H9 (cell line): ENCODE measurements around the gene NPAS3. TPM values are rescaled to one million over a fixed set of nuclear protein-coding genes. Genes with fewer than 3 reads are reported as not detected.

Source experiments
- DNase-seq: peaks from one replicate; pipeline ENCODE4 v3.0.0-alpha.2; 2017
- H2AFZ ChIP-seq: one replicate; pipeline ENCODE4 v1.6.1; 2013; ENCODE audit warnings: mild to moderate bottlenecking, low read length, control low read depth, moderate library complexity
- H2AK5ac ChIP-seq: 2 replicates; pipeline ENCODE4 v1.6.1; 2013; ENCODE audit warnings: low read length, control low read depth, mixed read lengths; ENCODE audit not compliant: insufficient read length
- H2BK120ac ChIP-seq: one replicate; pipeline ENCODE4 v1.6.1; 2013; ENCODE audit warnings: low read depth, mild to moderate bottlenecking, low read length, control low read depth, inconsistent platforms; ENCODE audit not compliant: poor library complexity, severe bottlenecking
- H2BK12ac ChIP-seq: 2 replicates; pipeline ENCODE4 v1.6.1; 2013; ENCODE audit warnings: low read length, control low read depth, mixed read lengths, low read depth; ENCODE audit not compliant: insufficient read length
- H2BK15ac ChIP-seq: 2 replicates; pipeline ENCODE4 v1.6.1; 2013; ENCODE audit warnings: low read depth, low read length, control low read depth
- H2BK20ac ChIP-seq: one replicate; pipeline ENCODE4 v1.6.1; 2013; ENCODE audit warnings: low read depth, mild to moderate bottlenecking, low read length, control low read depth, inconsistent platforms; ENCODE audit not compliant: poor library complexity, severe bottlenecking
- H2BK5ac ChIP-seq: 2 replicates; pipeline ENCODE4 v1.6.1; 2013; ENCODE audit warnings: low read length, control low read depth, mixed read lengths; ENCODE audit not compliant: insufficient read length
- H3K14ac ChIP-seq: 2 replicates; pipeline ENCODE4 v1.6.1; 2013; ENCODE audit warnings: low read length, control low read depth; ENCODE audit not compliant: insufficient read depth
- H3K18ac ChIP-seq: 2 replicates; pipeline ENCODE4 v1.6.1; 2013; ENCODE audit warnings: low read depth, mild to moderate bottlenecking, mixed read lengths, low read length, control low read depth; ENCODE audit not compliant: insufficient read length
- H3K23ac ChIP-seq: 2 replicates; pipeline ENCODE4 v1.6.1; 2013; ENCODE audit warnings: low read length, control low read depth, mixed read lengths, low read depth; ENCODE audit not compliant: insufficient read length
- H3K23me2 ChIP-seq: 2 replicates; pipeline ENCODE4 v1.6.1; 2013; ENCODE audit warnings: low read depth, mild to moderate bottlenecking, mixed read lengths, low read length, control low read depth; ENCODE audit not compliant: insufficient read length, poor library complexity, severe bottlenecking
- H3K27ac ChIP-seq: 2 replicates; pipeline ENCODE4 v1.5.1; 2013; ENCODE audit warnings: low read length, control low read depth, mixed read lengths, low read depth; ENCODE audit not compliant: insufficient read length
- H3K27me3 ChIP-seq: 2 replicates; pipeline ENCODE4 v1.6.1; 2013; ENCODE audit warnings: low read length, control low read depth, inconsistent platforms; ENCODE audit not compliant: insufficient read depth
- H3K4ac ChIP-seq: 2 replicates; pipeline ENCODE4 v1.6.1; 2013; ENCODE audit warnings: low read depth, mild to moderate bottlenecking, control low read depth, inconsistent platforms, low read length, moderate library complexity
- H3K4me1 ChIP-seq: 2 replicates; pipeline ENCODE4 v1.6.1; 2013; ENCODE audit warnings: low read length, control low read depth, inconsistent platforms; ENCODE audit not compliant: insufficient read depth
- H3K4me2 ChIP-seq: 2 replicates; pipeline ENCODE4 v1.6.1; 2013; ENCODE audit warnings: low read length, control low read depth, mixed read lengths; ENCODE audit not compliant: insufficient read length, insufficient read depth
- H3K56ac ChIP-seq: 2 replicates; pipeline ENCODE4 v1.6.1; 2013; ENCODE audit warnings: low read depth, mild to moderate bottlenecking, mixed read lengths, low read length, control low read depth; ENCODE audit not compliant: insufficient read length
- H3K79me1 ChIP-seq: 2 replicates; pipeline ENCODE4 v1.6.1; 2013; ENCODE audit warnings: low read depth, mild to moderate bottlenecking, moderate library complexity, low read length, control low read depth, inconsistent platforms; ENCODE audit not compliant: insufficient read depth, poor library complexity, severe bottlenecking
- H3K79me2 ChIP-seq: 2 replicates; pipeline ENCODE4 v1.6.1; 2013; ENCODE audit warnings: low read length, control low read depth, inconsistent platforms; ENCODE audit not compliant: insufficient read depth
- H3K9ac ChIP-seq: 2 replicates; pipeline ENCODE4 v1.6.1; 2013; ENCODE audit warnings: low read length, control low read depth, mixed read lengths; ENCODE audit not compliant: insufficient read length; ENCODE audit errors: extremely low read depth
- H3K9me3 ChIP-seq: one replicate; pipeline ENCODE4 v1.6.1; 2013; ENCODE audit warnings: low read depth, low read length, inconsistent platforms; ENCODE audit not compliant: control insufficient read depth
- H3T11ph ChIP-seq: one replicate; pipeline ENCODE4 v1.6.1; 2013; ENCODE audit warnings: mild to moderate bottlenecking, low read length, control low read depth, inconsistent platforms
- H4K20me1 ChIP-seq: one replicate; pipeline ENCODE4 v1.6.1; 2013; ENCODE audit not compliant: control insufficient read depth, insufficient read length, insufficient read depth
- H4K5ac ChIP-seq: 2 replicates; pipeline ENCODE4 v1.6.1; 2013; ENCODE audit warnings: low read depth, mild to moderate bottlenecking, mixed read lengths, low read length, control low read depth; ENCODE audit not compliant: insufficient read length
- H4K8ac ChIP-seq: replicated peaks from 2 replicates; pipeline ENCODE4 v1.6.1; 2013; ENCODE audit warnings: low read length, control low read depth, mixed read lengths, low read depth; ENCODE audit not compliant: insufficient read length
- H4K91ac ChIP-seq: 2 replicates; pipeline ENCODE4 v1.6.1; 2013; ENCODE audit warnings: low read depth, mild to moderate bottlenecking, moderate library complexity, mixed read lengths, low read length, control low read depth; ENCODE audit not compliant: insufficient read length
- H3K27ac Mint-ChIP-seq, 3 experiments: 2 replicates in 2 of 3; 3 replicates in 1 of 3; pipeline ENCODE4 v1.8.0; 2020 to 2021; ENCODE audit warnings: mixed read lengths in 3 of 3, mild to moderate bottlenecking in 1 of 3, moderate library complexity in 1 of 3
- H3K27me3 Mint-ChIP-seq: 2 replicates; pipeline ENCODE4 v1.8.0; 2021; ENCODE audit warnings: low read depth, mild to moderate bottlenecking, moderate library complexity, mixed read lengths
- H3K36me3 Mint-ChIP-seq, 3 experiments: 2 replicates in 2 of 3; 3 replicates in 1 of 3; pipeline ENCODE4 v1.8.0; 2020 to 2021; ENCODE audit warnings: low read depth in 3 of 3, mixed read lengths in 3 of 3; ENCODE audit not compliant: insufficient read depth in 1 of 3
- H3K4me1 Mint-ChIP-seq, 2 experiments: 2 replicates each; pipeline ENCODE4 v1.8.0; 2020; ENCODE audit warnings: mixed read lengths in 2 of 2
- H3K4me3 Mint-ChIP-seq, 2 experiments: 2 replicates in 1 of 2; 3 replicates in 1 of 2; pipeline ENCODE4 v1.8.0; 2020 to 2021; ENCODE audit warnings: mild to moderate bottlenecking in 2 of 2, mixed read lengths in 2 of 2, moderate library complexity in 1 of 2
- H3K9me3 Mint-ChIP-seq, 2 experiments: 2 replicates in 1 of 2; 3 replicates in 1 of 2; pipeline ENCODE4 v1.8.0; 2020; ENCODE audit warnings: mild to moderate bottlenecking in 2 of 2, mixed read lengths in 2 of 2, moderate library complexity in 1 of 2
- CTCF ChIP-seq: fragments of 200-600 bp; sonication (generic); conservative IDR thresholded peaks from 3 replicates; pipeline ENCODE4 v1.8.0; 2021; ENCODE audit warnings: antibody characterized with exemption, mild to moderate bottlenecking
- WGBS: extraction: QIAGEN DNeasy Blood & Tissue Kit; methylation state at CpG from one replicate; pipeline ENCODE4 v1.1.7; 2013; ENCODE audit warnings: missing lambda C conversion rate, low lambda C conversion rate, mixed read lengths; ENCODE audit not compliant: insufficient read length; ENCODE audit errors: extremely low coverage; 5-methylcytosine and 5-hydroxymethylcytosine counted together
- total RNA-seq: library from RNA; stranded (reverse); gene quantifications from 2 replicates; pipeline ENCODE4 v1.2.1, GENCODE V29; 2021

The NPAS3 gene
- total RNA-seq, 1 experiment from 2014 or later, result 0.17 TPM

- H3K4me3 Mint-ChIP-seq, result peak overlapping the region; percentile 48 to 61
Measured at GRCh38 chr14:33642080-33642479, 703.4 kb downstream of the NPAS3 start.

More at GRCh38 chr14:33642080-33642479, 703.4 kb downstream of the NPAS3 start:
- Histone ChIP-seq H3K4me1 (peaks cover 6% of the 10 kb centered on the region; the same call in 1 of the 2 replicates), H4K5ac (no peak overlapping the region), H3K18ac (no peak overlapping the region), H3K14ac (no peak overlapping the region), H4K8ac (no peak overlapping the region), H2AFZ (no peak overlapping the region), H2AK5ac (no peak overlapping the region), H3K4me2 (peak overlapping the region; percentile 50), H3K79me2 (no peaks in the 10 kb centered on the region), H3K27me3 (no peaks in the 10 kb centered on the region), H3K23ac (no peak overlapping the region), H2BK20ac (no peak overlapping the region), H3K56ac (no peak overlapping the region), H3K9ac (no peak overlapping the region), H2BK12ac (no peak overlapping the region), H4K91ac (no peak overlapping the region), H2BK5ac (no peak overlapping the region), H2BK120ac (no peak overlapping the region), H3K79me1 (no peaks in the 10 kb centered on the region), H3K4ac (no peak overlapping the region), H3K27ac (no peak overlapping the region), H3K9me3 (no peaks in the 10 kb centered on the region), H3K23me2 (no peaks in the 10 kb centered on the region), H3T11ph (no peak overlapping the region), H2BK15ac (no peak overlapping the region), H4K20me1 (no peaks in the 10 kb centered on the region)
- Mint-ChIP-seq H3K9me3 (no peaks in the 10 kb centered on the region), H3K27ac (peak overlapping the region; percentile 88 to 98 (median 94)), H3K27me3 (no peaks in the 10 kb centered on the region), H3K36me3 (no peaks in the 10 kb centered on the region; a peak in 1 of 7 replicates), H3K4me1 (peaks cover 31 to 39% of the 10 kb centered on the region in 2 experiments)
- DNase-seq, result no peak
- WGBS, result no CpG with 5 or more reads among the region's 6 CpGs
- TF ChIP-seq CTCF, result no peak
